ENCODE data around the gene WBP2. TPM values are rescaled to one million over a fixed set of nuclear protein-coding genes. Genes with fewer than 3 reads are reported as not detected.
"Not testable (repeated sequence)": the region's sequence is repeated elsewhere in the genome, so short reads cannot be mapped to it uniquely, and the experiment has no call there.

WBP2 gene
- total RNA-seq, 2 experiments from 2014 or later: 29.9 to 117 TPM

GRCh38 chr17:75872434-75873351 is 17.6 kb upstream of the WBP2 start:
- Histone ChIP-seq H3K79me2 (ENCODE audit: insufficient read depth, low read depth, low read length) (no peaks in the 10 kb centered on the region), H3K9me3 (ENCODE audit: low read length) (no peaks in the 10 kb centered on the region), H3K9me2 (ENCODE audit: insufficient read depth, low read length) (no peaks in the 10 kb centered on the region), H3K4me3 (ENCODE audit: low read depth, low read length, poor library complexity, severe bottlenecking) (no peak overlapping the region), H3K27ac (ENCODE audit: low read depth, low read length, poor library complexity, severe bottlenecking) (no peak overlapping the region), H3K4me2 (ENCODE audit: low read length) (no peak overlapping the region), H4K20me1 (ENCODE audit: insufficient read depth, low read length) (no peaks in the 10 kb centered on the region), H3K36me3 (ENCODE audit: insufficient read depth, low read length) (0 out of 2 replicates have a peak, but pooled peaks cover 7% of the 10 kb centered on the region), H3K4me1 (ENCODE audit: insufficient read depth, low read length, poor library complexity, severe bottlenecking) (peaks cover 36% of the 10 kb centered on the region), H2AFZ (ENCODE audit: low read length) (no peak overlapping the region)
- no TSS peak for BruUV-seq (replicated peaks)
- TF ChIP-seq CTCF (conservative IDR thresholded peaks at IDR 0.05; ENCODE audit: low read length) (no peak), EZH2phosphoT487 (IDR thresholded peaks at IDR 0.05; ENCODE audit: borderline replicate concordance, low read depth, low read length) (no peak)
- intact Hi-C loops (cut with micrococcal nuclease; ENCODE audit: unreplicated experiment): no loop called here
- CTCF ChIA-PET (ENCODE audit: unreplicated experiment): interaction anchor here (0.8 to 1.1 kb wide), 2 partner anchors 14 to 17 kb away, joined by 3 read pairs; partner anchors contain the start of gene WBP2
- POLR2A ChIA-PET: interaction anchor here (0.7 kb wide), 1 partner anchor 10 kb away, joined by 3 read pairs; no protein-coding TSS in a partner anchor
- no peak for DNase-seq (ENCODE audit: low spot score)

GRCh38 chr17:75870228-75870627 is 15.1 kb upstream of the WBP2 start:
- intact Hi-C loops (cut with micrococcal nuclease; ENCODE audit: unreplicated experiment); H3K79me2 ChIP-seq (ENCODE audit: insufficient read depth, low read depth, low read length); H3K4me2 ChIP-seq (ENCODE audit: low read length); H3K9me2 ChIP-seq (ENCODE audit: insufficient read depth, low read length); CTCF ChIA-PET (ENCODE audit: unreplicated experiment); DNase-seq (ENCODE audit: low spot score); H3K36me3 ChIP-seq (ENCODE audit: insufficient read depth, low read length); H3K4me3 ChIP-seq (ENCODE audit: low read depth, low read length, poor library complexity, severe bottlenecking); BruUV-seq (replicated peaks); H4K20me1 ChIP-seq (ENCODE audit: insufficient read depth, low read length); H2AFZ ChIP-seq (ENCODE audit: low read length); H3K9me3 ChIP-seq (ENCODE audit: low read length); H3K27ac ChIP-seq (ENCODE audit: low read depth, low read length, poor library complexity, severe bottlenecking): not testable (repeated sequence)
- peaks cover 14% of the 10 kb centered on the region for H3K4me1 ChIP-seq (ENCODE audit: insufficient read depth, low read length, poor library complexity, severe bottlenecking)
- POLR2A ChIA-PET: interaction anchor here (0.6 kb wide), 1 partner anchor 24 kb away, joined by 3 read pairs; no protein-coding TSS in a partner anchor

GRCh38 chr17:75869282-75870141 is 14.4 kb upstream of the WBP2 start:
- ChIA-PET CTCF (ENCODE audit: unreplicated experiment) (interaction anchor here (0.6 kb wide), 1 partner anchor 1575 kb away, joined by 3 read pairs; no protein-coding TSS in a partner anchor), POLR2A (no interaction called here)
- H3K4me2 ChIP-seq (ENCODE audit: low read length): no peak overlapping the region
- no peak overlapping the region for H2AFZ ChIP-seq (ENCODE audit: low read length)
- H3K4me3 ChIP-seq (ENCODE audit: low read depth, low read length, poor library complexity, severe bottlenecking): no peak overlapping the region
- TF ChIP-seq EZH2phosphoT487 (IDR thresholded peaks at IDR 0.05; ENCODE audit: borderline replicate concordance, low read depth, low read length) (no peak), CTCF (conservative IDR thresholded peaks at IDR 0.05; ENCODE audit: low read length) (no peak)
- H3K36me3 ChIP-seq (ENCODE audit: insufficient read depth, low read length): 0 out of 2 replicates have a peak, but pooled peaks cover 7% of the 10 kb centered on the region
- no peaks in the 10 kb centered on the region for H3K9me2 ChIP-seq (ENCODE audit: insufficient read depth, low read length)
- no peak for DNase-seq (ENCODE audit: low spot score)
- H3K27ac ChIP-seq (ENCODE audit: low read depth, low read length, poor library complexity, severe bottlenecking): no peak overlapping the region
- intact Hi-C loops (cut with micrococcal nuclease; ENCODE audit: unreplicated experiment): no loop called here
- H3K4me1 ChIP-seq (ENCODE audit: insufficient read depth, low read length, poor library complexity, severe bottlenecking): peaks cover 19% of the 10 kb centered on the region
- no peaks in the 10 kb centered on the region for H3K79me2 ChIP-seq (ENCODE audit: insufficient read depth, low read depth, low read length)
- H3K9me3 ChIP-seq (ENCODE audit: low read length): no peaks in the 10 kb centered on the region
- H4K20me1 ChIP-seq (ENCODE audit: insufficient read depth, low read length): no peaks in the 10 kb centered on the region
- BruUV-seq (replicated peaks): no TSS peak

GRCh38 chr17:75868730-75869281 is 13.7 kb upstream of the WBP2 start:
- H3K4me1 ChIP-seq (ENCODE audit: insufficient read depth, low read length, poor library complexity, severe bottlenecking): peaks cover 26% of the 10 kb centered on the region
- H3K4me3 ChIP-seq (ENCODE audit: low read depth, low read length, poor library complexity, severe bottlenecking); intact Hi-C loops (cut with micrococcal nuclease; ENCODE audit: unreplicated experiment); H3K9me2 ChIP-seq (ENCODE audit: insufficient read depth, low read length); H3K9me3 ChIP-seq (ENCODE audit: low read length); H4K20me1 ChIP-seq (ENCODE audit: insufficient read depth, low read length); POLR2A ChIA-PET; H3K4me2 ChIP-seq (ENCODE audit: low read length); H2AFZ ChIP-seq (ENCODE audit: low read length); H3K36me3 ChIP-seq (ENCODE audit: insufficient read depth, low read length); BruUV-seq (replicated peaks); H3K27ac ChIP-seq (ENCODE audit: low read depth, low read length, poor library complexity, severe bottlenecking); DNase-seq (ENCODE audit: low spot score); H3K79me2 ChIP-seq (ENCODE audit: insufficient read depth, low read depth, low read length): not testable (repeated sequence)
- CTCF ChIA-PET (ENCODE audit: unreplicated experiment): interaction anchor here (0.6 kb wide), 1 partner anchor 1576 kb away, joined by 3 read pairs; no protein-coding TSS in a partner anchor

All from OCI-LY7 (cell line).